Measurements from ENCODE around the gene HOXB4. TPM values are rescaled to one million over a fixed set of nuclear protein-coding genes. Genes with fewer than 3 reads are reported as not detected.
A peak's percentile ranks its signal among the peaks of the same experiment; 100 is the strongest.

Gene HOXB4
- total and polyA plus RNA-seq, 4 donors = 6.0 to 16.6 (median 10.0) TPM

GRCh38 chr17:48550502-48551213 lies 27.5 kb downstream of the HOXB4 start:
- peaks cover 72% of the 10 kb centered on the region for H3K4me1 ChIP-seq (ENCODE audit: control insufficient read depth, insufficient read depth, low read length)
- peak in 3 of 6 donors; percentile 6 to 41 (median 18) for DNase-seq (ENCODE audit: low read depth in 4 of 6, low spot score in 6 of 6)
- H3K27me3 ChIP-seq (ENCODE audit: control insufficient read depth, insufficient read depth, low read length) = no peaks in the 10 kb centered on the region
- H3K9me3 ChIP-seq (ENCODE audit: control insufficient read depth, insufficient read depth, low read length) = no peaks in the 10 kb centered on the region
- peak overlapping the region; percentile 99 for H3K27ac ChIP-seq (ENCODE audit: low read depth, low read length)
- WGBS (ENCODE audit: insufficient coverage) = 9% methylated on average over 57 of the region's 70 CpGs
- peak overlapping the region; percentile 27 for H3K4me3 ChIP-seq (ENCODE audit: low read depth, low read length)
- peaks cover 32% of the 10 kb centered on the region for H3K36me3 ChIP-seq (ENCODE audit: control insufficient read depth, insufficient read depth, low read length)

GRCh38 chr17:48549914-48550501 lies 28.1 kb downstream of the HOXB4 start:
- peak in 5 of 6 donors; percentile 8 to 78 (median 26) for DNase-seq (ENCODE audit: low read depth in 4 of 6, low spot score in 6 of 6)
- WGBS (ENCODE audit: insufficient coverage) = 19% methylated on average over 11 of the region's 18 CpGs
- peaks cover 77% of the 10 kb centered on the region for H3K4me1 ChIP-seq (ENCODE audit: control insufficient read depth, insufficient read depth, low read length)
- peak overlapping the region; percentile 99 for H3K27ac ChIP-seq (ENCODE audit: low read depth, low read length)
- H3K4me3 ChIP-seq (ENCODE audit: low read depth, low read length) = peak overlapping the region; percentile 27
- H3K9me3 ChIP-seq (ENCODE audit: control insufficient read depth, insufficient read depth, low read length) = no peaks in the 10 kb centered on the region
- no peaks in the 10 kb centered on the region for H3K27me3 ChIP-seq (ENCODE audit: control insufficient read depth, insufficient read depth, low read length)
- H3K36me3 ChIP-seq (ENCODE audit: control insufficient read depth, insufficient read depth, low read length) = peaks cover 31% of the 10 kb centered on the region

- peak overlapping the region; percentile 28 for H3K4me3 ChIP-seq (ENCODE audit: low read depth, low read length)
- peak in 5 of 6 donors; percentile 17 to 78 (median 48) for DNase-seq (ENCODE audit: low read depth in 4 of 6, low spot score in 6 of 6)
- H3K27me3 ChIP-seq (ENCODE audit: control insufficient read depth, insufficient read depth, low read length) = no peaks in the 10 kb centered on the region
- peaks cover 25% of the 10 kb centered on the region for H3K36me3 ChIP-seq (ENCODE audit: control insufficient read depth, insufficient read depth, low read length)
- no peaks in the 10 kb centered on the region for H3K9me3 ChIP-seq (ENCODE audit: control insufficient read depth, insufficient read depth, low read length)
- H3K27ac ChIP-seq (ENCODE audit: low read depth, low read length) = peak overlapping the region; percentile 99
- 0% methylated on average over 1 of the region's 3 CpGs for WGBS (ENCODE audit: insufficient coverage)
- peaks cover 71% of the 10 kb centered on the region for H3K4me1 ChIP-seq (ENCODE audit: control insufficient read depth, insufficient read depth, low read length)
Observed at GRCh38 chr17:48549281-48549630, 28.9 kb downstream of the HOXB4 start.

- H3K27me3 ChIP-seq (ENCODE audit: control insufficient read depth, insufficient read depth, low read length) = no peaks in the 10 kb centered on the region
- peak overlapping the region; percentile 99 for H3K27ac ChIP-seq (ENCODE audit: low read depth, low read length)
- H3K36me3 ChIP-seq (ENCODE audit: control insufficient read depth, insufficient read depth, low read length) = peaks cover 24% of the 10 kb centered on the region
- peak overlapping the region; percentile 28 for H3K4me3 ChIP-seq (ENCODE audit: low read depth, low read length)
- peaks cover 70% of the 10 kb centered on the region for H3K4me1 ChIP-seq (ENCODE audit: control insufficient read depth, insufficient read depth, low read length)
- no CpG with 5 or more reads among the region's 6 CpGs for WGBS (ENCODE audit: insufficient coverage)
- H3K9me3 ChIP-seq (ENCODE audit: control insufficient read depth, insufficient read depth, low read length) = no peaks in the 10 kb centered on the region
- DNase-seq (ENCODE audit: low read depth in 4 of 6, low spot score in 6 of 6) = peak in 5 of 6 donors; percentile 16 to 77 (median 29)
Observed at GRCh38 chr17:48548523-48549280, 29.4 kb downstream of the HOXB4 start.

GRCh38 chr17:48547808-48548522 lies 30.2 kb downstream of the HOXB4 start:
- 2% methylated on average over 16 of the region's 24 CpGs for WGBS (ENCODE audit: insufficient coverage)
- Histone ChIP-seq H3K9me3 (ENCODE audit: control insufficient read depth, insufficient read depth, low read length) (no peaks in the 10 kb centered on the region), H3K4me1 (ENCODE audit: control insufficient read depth, insufficient read depth, low read length) (peaks cover 65% of the 10 kb centered on the region), H3K27me3 (ENCODE audit: control insufficient read depth, insufficient read depth, low read length) (no peaks in the 10 kb centered on the region), H3K4me3 (ENCODE audit: low read depth, low read length) (peak overlapping the region; percentile 28), H3K27ac (ENCODE audit: low read depth, low read length) (peak overlapping the region; percentile 99), H3K36me3 (ENCODE audit: control insufficient read depth, insufficient read depth, low read length) (peaks cover 28% of the 10 kb centered on the region)
- DNase-seq (ENCODE audit: low read depth in 4 of 6, low spot score in 6 of 6) = peak in 5 of 6 donors; percentile 52 to 89 (median 74)

- peak in 5 of 6 donors; percentile 73 to 95 (median 80) for DNase-seq (ENCODE audit: low read depth in 4 of 6, low spot score in 6 of 6)
- peak overlapping the region; percentile 28 for H3K4me3 ChIP-seq (ENCODE audit: low read depth, low read length)
- H3K27ac ChIP-seq (ENCODE audit: low read depth, low read length) = peak overlapping the region; percentile 99
- no peaks in the 10 kb centered on the region for H3K9me3 ChIP-seq (ENCODE audit: control insufficient read depth, insufficient read depth, low read length)
- peaks cover 30% of the 10 kb centered on the region for H3K36me3 ChIP-seq (ENCODE audit: control insufficient read depth, insufficient read depth, low read length)
- 9% methylated on average over 4 of the region's 10 CpGs for WGBS (ENCODE audit: insufficient coverage)
- peaks cover 57% of the 10 kb centered on the region for H3K4me1 ChIP-seq (ENCODE audit: control insufficient read depth, insufficient read depth, low read length)
- no peaks in the 10 kb centered on the region for H3K27me3 ChIP-seq (ENCODE audit: control insufficient read depth, insufficient read depth, low read length)
Observed at GRCh38 chr17:48546924-48547807, 31.0 kb downstream of the HOXB4 start.

GRCh38 chr17:48546137-48546923 lies 31.8 kb downstream of the HOXB4 start:
- Histone ChIP-seq H3K9me3 (ENCODE audit: control insufficient read depth, insufficient read depth, low read length) (no peaks in the 10 kb centered on the region), H3K27me3 (ENCODE audit: control insufficient read depth, insufficient read depth, low read length) (no peaks in the 10 kb centered on the region), H3K36me3 (ENCODE audit: control insufficient read depth, insufficient read depth, low read length) (peaks cover 26% of the 10 kb centered on the region), H3K4me3 (ENCODE audit: low read depth, low read length) (peak overlapping the region; percentile 28), H3K27ac (ENCODE audit: low read depth, low read length) (peak overlapping the region; percentile 99), H3K4me1 (ENCODE audit: control insufficient read depth, insufficient read depth, low read length) (peaks cover 49% of the 10 kb centered on the region)
- 9% methylated on average over 4 of the region's 10 CpGs for WGBS (ENCODE audit: insufficient coverage)
- DNase-seq (ENCODE audit: low read depth in 4 of 6, low spot score in 6 of 6) = peak in 5 of 6 donors; percentile 55 to 88 (median 64)

- H3K27me3 ChIP-seq (ENCODE audit: control insufficient read depth, insufficient read depth, low read length) = no peaks in the 10 kb centered on the region
- peak in 4 of 6 donors; percentile 14 to 60 (median 34) for DNase-seq (ENCODE audit: low read depth in 4 of 6, low spot score in 6 of 6)
- peak overlapping the region; percentile 99 for H3K27ac ChIP-seq (ENCODE audit: low read depth, low read length)
- 33% methylated on average over 1 of the region's 1 CpG for WGBS (ENCODE audit: insufficient coverage)
- peak overlapping the region; percentile 86 for H3K4me3 ChIP-seq (ENCODE audit: low read depth, low read length)
- H3K36me3 ChIP-seq (ENCODE audit: control insufficient read depth, insufficient read depth, low read length) = peaks cover 23% of the 10 kb centered on the region
- H3K4me1 ChIP-seq (ENCODE audit: control insufficient read depth, insufficient read depth, low read length) = peaks cover 47% of the 10 kb centered on the region
- no peaks in the 10 kb centered on the region for H3K9me3 ChIP-seq (ENCODE audit: control insufficient read depth, insufficient read depth, low read length)
Observed at GRCh38 chr17:48545539-48545938, 32.6 kb downstream of the HOXB4 start.

Data from spinal cord (tissue), 10 donors.